ENCODE measurements around the gene ANO7. TPM values are rescaled to one million over a fixed set of nuclear protein-coding genes. Genes with fewer than 3 reads are reported as not detected.

ANO7 gene
- total RNA-seq, 1 experiment from 2014 or later = 5.2 TPM

- Histone ChIP-seq H3K27ac (ENCODE audit: insufficient read length, low read depth, low read length) (no peak overlapping the region), H4K91ac (ENCODE audit: insufficient read length, low read depth, low read length) (no peak overlapping the region), H3K4ac (ENCODE audit: low read depth, low read length) (no peak overlapping the region), H3T11ph (ENCODE audit: low read length) (no peak overlapping the region), H4K5ac (ENCODE audit: insufficient read length, low read depth, low read length) (no peak overlapping the region), H3K4me2 (ENCODE audit: insufficient read depth, insufficient read length, low read length) (no peak overlapping the region), H2AK5ac (ENCODE audit: insufficient read length, low read length) (no peak overlapping the region), H4K20me1 (ENCODE audit: control insufficient read depth, insufficient read depth, insufficient read length) (no peaks in the 10 kb centered on the region), H2BK5ac (ENCODE audit: insufficient read length, low read length) (no peak overlapping the region), H3K79me1 (ENCODE audit: insufficient read depth, low read depth, low read length, poor library complexity, severe bottlenecking) (no peaks in the 10 kb centered on the region), H3K9me3 (ENCODE audit: control insufficient read depth, low read depth, low read length) (no peaks in the 10 kb centered on the region), H3K4me1 (ENCODE audit: insufficient read depth, low read length) (no peaks in the 10 kb centered on the region), H3K9ac (ENCODE audit: extremely low read depth, insufficient read length, low read length) (no peak overlapping the region), H4K8ac (replicated peaks; ENCODE audit: insufficient read length, low read depth, low read length) (no peak overlapping the region), H3K79me2 (ENCODE audit: insufficient read depth, low read length) (no peaks in the 10 kb centered on the region), H2BK15ac (ENCODE audit: low read depth, low read length) (no peak overlapping the region), H2BK12ac (ENCODE audit: insufficient read length, low read depth, low read length) (no peak overlapping the region), H3K23me2 (ENCODE audit: insufficient read length, low read depth, low read length, poor library complexity, severe bottlenecking) (no peaks in the 10 kb centered on the region), H2BK120ac (ENCODE audit: low read depth, low read length, poor library complexity, severe bottlenecking) (no peak overlapping the region), H3K14ac (ENCODE audit: insufficient read depth, low read length) (no peak overlapping the region; the same call in 1 of the 2 replicates), H2AFZ (ENCODE audit: low read length) (no peak overlapping the region), H3K18ac (ENCODE audit: insufficient read length, low read depth, low read length) (no peak overlapping the region), H3K27me3 (ENCODE audit: insufficient read depth, low read length) (no peaks in the 10 kb centered on the region), H3K23ac (ENCODE audit: insufficient read length, low read depth, low read length) (no peak overlapping the region), H2BK20ac (ENCODE audit: low read depth, low read length, poor library complexity, severe bottlenecking) (no peak overlapping the region), H3K56ac (ENCODE audit: insufficient read length, low read depth, low read length) (no peak overlapping the region)
- Mint-ChIP-seq H3K9me3 (no peaks in the 10 kb centered on the region), H3K27ac (no peak overlapping the region), H3K4me3 (no peak overlapping the region), H3K36me3 (ENCODE audit: insufficient read depth in 1 of 3, low read depth in 3 of 3) (no peaks in the 10 kb centered on the region), H3K27me3 (ENCODE audit: low read depth) (no peaks in the 10 kb centered on the region; the same call in 1 of the 2 replicates), H3K4me1 (peaks cover 0 to 4% of the 10 kb centered on the region in 2 experiments; a peak in 1 of 4 replicates)
- TF ChIP-seq, protein P1, sequence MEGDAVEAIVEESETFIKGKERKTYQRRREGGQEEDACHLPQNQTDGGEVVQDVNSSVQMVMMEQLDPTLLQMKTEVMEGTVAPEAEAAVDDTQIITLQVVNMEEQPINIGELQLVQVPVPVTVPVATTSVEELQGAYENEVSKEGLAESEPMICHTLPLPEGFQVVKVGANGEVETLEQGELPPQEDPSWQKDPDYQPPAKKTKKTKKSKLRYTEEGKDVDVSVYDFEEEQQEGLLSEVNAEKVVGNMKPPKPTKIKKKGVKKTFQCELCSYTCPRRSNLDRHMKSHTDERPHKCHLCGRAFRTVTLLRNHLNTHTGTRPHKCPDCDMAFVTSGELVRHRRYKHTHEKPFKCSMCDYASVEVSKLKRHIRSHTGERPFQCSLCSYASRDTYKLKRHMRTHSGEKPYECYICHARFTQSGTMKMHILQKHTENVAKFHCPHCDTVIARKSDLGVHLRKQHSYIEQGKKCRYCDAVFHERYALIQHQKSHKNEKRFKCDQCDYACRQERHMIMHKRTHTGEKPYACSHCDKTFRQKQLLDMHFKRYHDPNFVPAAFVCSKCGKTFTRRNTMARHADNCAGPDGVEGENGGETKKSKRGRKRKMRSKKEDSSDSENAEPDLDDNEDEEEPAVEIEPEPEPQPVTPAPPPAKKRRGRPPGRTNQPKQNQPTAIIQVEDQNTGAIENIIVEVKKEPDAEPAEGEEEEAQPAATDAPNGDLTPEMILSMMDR (conservative IDR thresholded peaks at IDR 0.05) = no peak
- WGBS (ENCODE audit: extremely low coverage, insufficient read length, low lambda C conversion rate) = no CpG with 5 or more reads among the region's 27 CpGs
- DNase-seq = no peak
These were observed 10.2 kb downstream of the ANO7 start for GRCh38 chr2:241198381-241199279.
